GM12872 (cell line): ENCODE results near the gene YKT6.

ENCODE experiments used
- CTCF ChIP-seq: IDR thresholded peaks from 3 replicates; pipeline ENCODE4 v1.5.1; 2011; ENCODE audit warnings: low read depth, mild to moderate bottlenecking, low read length, moderate library complexity; ENCODE audit not compliant: insufficient read depth

Gene YKT6

GRCh38 chr7:44162179-44162578 lies 38.6 kb upstream of the YKT6 start:
- no peak for TF ChIP-seq CTCF

- TF ChIP-seq CTCF: no peak
Observed at GRCh38 chr7:44162785-44163395, 37.9 kb upstream of the YKT6 start.

- no peak for TF ChIP-seq CTCF
Observed at GRCh38 chr7:44163591-44163990, 37.2 kb upstream of the YKT6 start.

GRCh38 chr7:44167920-44168319 lies 32.9 kb upstream of the YKT6 start:
- TF ChIP-seq CTCF: no peak

GRCh38 chr7:44172352-44172751 lies 28.4 kb upstream of the YKT6 start:
- no peak for TF ChIP-seq CTCF

- no peak for TF ChIP-seq CTCF
Observed at GRCh38 chr7:44172803-44173424, 27.9 kb upstream of the YKT6 start.

- no peak for TF ChIP-seq CTCF
Observed at GRCh38 chr7:44173911-44174693, 26.7 kb upstream of the YKT6 start.
